ENCODE results near the gene UTP14A.
"Not testable (repeated sequence)": the region's sequence is repeated elsewhere in the genome, so short reads cannot be mapped to it uniquely, and the experiment has no call there.

Gene UTP14A, protein sequence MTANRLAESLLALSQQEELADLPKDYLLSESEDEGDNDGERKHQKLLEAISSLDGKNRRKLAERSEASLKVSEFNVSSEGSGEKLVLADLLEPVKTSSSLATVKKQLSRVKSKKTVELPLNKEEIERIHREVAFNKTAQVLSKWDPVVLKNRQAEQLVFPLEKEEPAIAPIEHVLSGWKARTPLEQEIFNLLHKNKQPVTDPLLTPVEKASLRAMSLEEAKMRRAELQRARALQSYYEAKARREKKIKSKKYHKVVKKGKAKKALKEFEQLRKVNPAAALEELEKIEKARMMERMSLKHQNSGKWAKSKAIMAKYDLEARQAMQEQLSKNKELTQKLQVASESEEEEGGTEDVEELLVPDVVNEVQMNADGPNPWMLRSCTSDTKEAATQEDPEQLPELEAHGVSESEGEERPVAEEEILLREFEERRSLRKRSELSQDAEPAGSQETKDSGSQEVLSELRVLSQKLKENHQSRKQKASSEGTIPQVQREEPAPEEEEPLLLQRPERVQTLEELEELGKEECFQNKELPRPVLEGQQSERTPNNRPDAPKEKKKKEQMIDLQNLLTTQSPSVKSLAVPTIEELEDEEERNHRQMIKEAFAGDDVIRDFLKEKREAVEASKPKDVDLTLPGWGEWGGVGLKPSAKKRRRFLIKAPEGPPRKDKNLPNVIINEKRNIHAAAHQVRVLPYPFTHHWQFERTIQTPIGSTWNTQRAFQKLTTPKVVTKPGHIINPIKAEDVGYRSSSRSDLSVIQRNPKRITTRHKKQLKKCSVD

DNA sequence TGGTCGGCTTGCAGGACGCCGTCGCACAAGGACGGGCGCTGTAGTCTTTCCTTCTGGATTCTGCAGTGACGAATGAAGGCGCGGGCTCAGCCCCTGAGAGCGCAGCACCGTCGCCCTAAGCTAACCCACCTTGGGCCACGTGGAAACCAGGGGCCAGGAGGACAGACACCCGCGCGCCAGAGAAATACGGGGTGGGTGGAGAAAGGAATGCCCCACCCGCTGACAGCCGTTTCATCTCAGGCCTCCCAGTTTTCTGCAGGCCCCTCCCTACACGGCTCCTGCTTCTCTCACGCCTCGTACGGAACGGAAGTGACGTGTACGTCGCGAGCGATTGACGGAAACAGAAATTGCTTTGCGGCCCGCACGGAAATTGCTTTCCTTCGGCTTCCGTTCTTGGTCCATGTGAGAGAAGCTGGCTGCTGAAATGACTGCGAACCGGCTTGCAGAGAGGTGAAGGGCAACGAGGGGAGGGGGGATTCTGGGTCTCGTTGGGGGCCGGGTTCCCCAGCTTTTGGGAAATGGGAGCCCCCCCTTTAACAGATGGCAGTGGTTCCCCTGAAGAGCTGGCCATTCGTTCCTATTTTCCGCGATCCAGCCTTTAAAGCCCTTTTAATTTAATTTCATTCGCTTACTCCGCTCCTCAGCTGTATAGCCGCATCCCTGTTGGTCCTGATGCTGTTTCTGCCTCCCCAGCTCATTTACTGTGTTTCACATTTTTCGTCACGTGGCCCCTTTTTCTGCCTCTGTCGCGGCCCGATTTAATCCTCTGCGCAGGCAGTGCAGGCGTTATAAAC, at the start of gene UTP14A:
TSS of gene UTP14A (plus strand) at position 378 of the 794 bp plus-strand sequence. CDS start at position 425, 47 bp downstream.
- peak; percentile 86 to 95 (median 93) for DNase-seq

DNA sequence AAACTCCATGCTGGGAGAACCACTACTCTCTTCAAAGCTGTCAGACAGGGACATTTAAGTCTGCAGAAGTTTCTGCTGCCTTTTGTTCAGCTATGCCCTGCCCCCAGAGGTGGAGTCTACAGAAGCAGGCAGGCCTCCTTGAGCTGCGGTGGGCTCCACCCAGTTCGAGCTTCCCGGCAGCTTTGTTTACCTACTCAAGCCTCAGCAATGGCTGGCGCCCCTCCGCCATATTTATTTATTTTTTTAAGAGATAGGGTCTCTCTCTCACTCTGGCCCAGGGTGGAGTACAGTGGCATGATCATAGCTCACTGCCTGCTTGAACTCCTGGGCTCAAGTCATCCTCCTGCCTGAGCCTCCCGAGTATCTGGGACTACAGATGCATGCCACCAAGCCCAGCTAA, 46.8 kb upstream of the UTP14A start:
- not testable (repeated sequence) for DNase-seq

DNA sequence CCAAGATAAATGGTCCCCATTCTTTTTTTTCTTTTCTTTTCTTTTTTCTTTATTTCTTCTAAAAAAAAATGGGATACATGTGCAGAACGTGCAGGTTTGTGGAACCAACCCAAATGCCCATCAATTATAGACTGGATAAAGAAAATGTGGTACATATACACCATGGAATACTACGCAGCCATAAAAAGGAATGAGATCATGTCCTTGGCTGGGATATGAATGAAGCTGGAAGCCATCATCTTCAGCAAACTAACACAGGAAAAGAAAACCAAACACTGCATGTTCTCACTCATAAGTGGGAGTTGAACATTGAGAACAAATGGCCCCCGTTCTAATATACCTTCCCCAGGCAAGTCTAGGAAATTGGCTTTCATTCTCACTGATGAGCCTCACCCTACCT, 39.6 kb upstream of the UTP14A start:
- DNase-seq, result not testable (repeated sequence)

DNA sequence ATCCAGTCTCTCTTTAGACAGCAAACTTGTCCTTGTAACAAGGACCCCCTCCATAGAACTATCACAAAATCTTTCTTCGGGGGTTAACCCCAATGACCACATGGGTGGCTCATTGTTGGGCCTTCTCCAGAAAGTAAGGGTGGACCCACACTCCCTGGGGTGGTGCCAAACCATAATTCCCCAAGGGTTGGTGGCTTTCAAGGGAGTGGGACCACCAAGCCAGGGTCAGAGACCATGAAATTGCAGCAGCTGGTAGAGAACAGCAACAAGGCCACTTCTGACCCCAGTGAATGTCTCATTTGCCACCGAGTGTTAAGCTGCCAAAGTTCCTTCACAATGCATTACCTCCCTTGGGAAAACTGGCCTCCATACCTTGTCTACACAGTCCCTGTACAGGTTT, 33.4 kb upstream of the UTP14A start:
- no peak for DNase-seq

DNA sequence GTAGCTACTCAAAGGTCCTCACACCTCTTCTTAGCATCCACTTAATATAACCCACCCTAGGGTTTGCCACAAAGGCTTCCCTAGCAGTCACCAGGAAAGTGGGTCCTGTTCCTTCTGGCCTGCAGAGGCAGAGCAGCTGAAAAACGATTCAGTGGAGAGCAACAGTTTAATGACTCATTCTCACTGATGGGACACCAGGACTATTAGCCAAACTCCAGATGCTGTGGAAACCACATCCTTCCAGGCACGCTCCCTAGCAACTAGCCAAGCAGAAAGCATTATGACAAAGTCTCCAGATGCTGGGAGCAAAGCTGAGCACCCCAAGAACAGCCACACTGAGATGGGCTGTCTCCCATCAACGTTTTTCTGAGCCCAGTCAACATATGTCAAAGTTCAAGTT, 30.3 kb upstream of the UTP14A start:
- DNase-seq, result no peak

DNA sequence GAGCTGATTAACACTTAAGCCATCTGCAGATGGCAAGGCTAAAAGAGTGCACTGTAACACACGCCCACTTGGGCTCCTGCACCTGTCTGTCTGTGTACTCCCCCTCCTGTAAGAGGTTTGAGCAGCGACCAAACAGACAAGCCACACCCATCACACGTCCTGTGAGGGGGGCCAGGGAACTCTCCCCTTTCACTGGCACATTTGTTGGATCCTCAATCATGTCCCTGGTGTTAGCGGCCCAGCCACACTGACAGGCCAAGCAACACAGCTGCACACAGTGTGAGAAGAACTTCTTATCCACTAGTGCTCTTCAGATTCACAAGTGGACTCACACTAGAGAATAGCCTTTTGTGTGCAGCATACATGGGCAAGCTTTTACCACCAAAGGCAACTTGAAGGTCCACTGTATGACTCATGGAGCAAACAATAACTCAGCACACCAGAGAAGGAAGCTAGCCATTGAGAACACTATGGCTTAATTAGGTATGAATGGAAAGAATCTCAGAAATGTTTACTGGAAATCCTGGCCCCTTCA, 29.1 kb upstream of the UTP14A start:
- peak in 2 of 3 experiments; percentile 41 to 71 for DNase-seq

DNA sequence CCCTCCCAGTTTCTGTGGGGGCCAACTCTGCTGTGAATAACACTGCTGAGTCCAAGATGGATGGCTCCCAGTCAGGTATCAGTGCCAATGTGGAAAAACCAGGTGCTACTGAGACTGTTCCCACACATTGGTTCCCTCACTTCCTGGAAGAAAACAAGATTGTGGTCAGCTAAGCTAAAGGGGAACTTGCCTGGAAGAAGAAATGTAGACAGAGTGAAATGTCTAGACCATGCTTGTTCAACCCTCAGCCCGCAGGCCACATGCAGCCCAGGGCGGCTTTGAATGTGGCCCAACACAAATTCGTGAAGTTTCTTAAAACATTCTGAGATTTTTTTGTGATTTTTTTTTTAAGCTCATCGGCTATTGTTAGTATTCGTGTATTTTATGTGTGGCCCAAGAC, 28.6 kb upstream of the UTP14A start:
- DNase-seq, result no peak

DNA sequence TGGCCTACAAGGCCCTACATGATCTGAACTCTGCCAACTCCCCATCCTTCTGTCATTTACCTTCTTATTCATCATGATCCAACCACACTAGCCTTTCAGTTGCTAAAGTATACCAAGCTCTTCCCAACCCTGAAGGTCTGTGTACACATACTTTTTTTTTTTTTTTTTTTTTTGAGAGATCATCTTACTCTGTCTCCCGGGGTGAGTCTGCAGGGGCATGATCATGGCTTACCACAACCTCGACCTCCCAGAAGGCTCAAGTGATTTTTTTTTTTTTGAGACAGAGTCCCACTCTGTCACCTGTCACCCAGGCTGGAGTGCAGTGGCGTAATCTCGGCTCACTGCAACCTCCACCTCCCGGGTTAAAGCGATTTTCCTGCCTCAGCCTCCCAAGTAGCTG, 5.9 kb upstream of the UTP14A start:
- no peak for DNase-seq

DNA sequence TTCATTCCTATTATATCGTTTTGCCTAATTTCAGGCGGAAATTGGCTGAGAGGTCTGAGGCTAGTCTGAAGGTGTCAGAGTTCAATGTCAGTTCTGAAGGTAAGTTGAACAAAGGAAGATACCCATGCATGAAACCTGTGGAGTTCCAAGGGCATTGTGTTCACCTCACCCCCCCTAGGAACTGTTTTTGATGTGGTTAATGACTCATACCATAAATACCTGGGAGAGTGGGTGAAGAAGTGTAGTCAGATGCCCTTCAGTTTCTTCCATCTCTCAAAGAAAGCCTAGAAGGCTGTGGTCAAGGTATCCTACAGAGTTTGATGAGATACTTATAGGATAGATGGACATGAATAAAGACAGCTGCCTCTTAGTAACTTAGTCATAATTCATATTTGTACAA, 2.7 kb downstream of the UTP14A start:
- DNase-seq, result no peak

DNA sequence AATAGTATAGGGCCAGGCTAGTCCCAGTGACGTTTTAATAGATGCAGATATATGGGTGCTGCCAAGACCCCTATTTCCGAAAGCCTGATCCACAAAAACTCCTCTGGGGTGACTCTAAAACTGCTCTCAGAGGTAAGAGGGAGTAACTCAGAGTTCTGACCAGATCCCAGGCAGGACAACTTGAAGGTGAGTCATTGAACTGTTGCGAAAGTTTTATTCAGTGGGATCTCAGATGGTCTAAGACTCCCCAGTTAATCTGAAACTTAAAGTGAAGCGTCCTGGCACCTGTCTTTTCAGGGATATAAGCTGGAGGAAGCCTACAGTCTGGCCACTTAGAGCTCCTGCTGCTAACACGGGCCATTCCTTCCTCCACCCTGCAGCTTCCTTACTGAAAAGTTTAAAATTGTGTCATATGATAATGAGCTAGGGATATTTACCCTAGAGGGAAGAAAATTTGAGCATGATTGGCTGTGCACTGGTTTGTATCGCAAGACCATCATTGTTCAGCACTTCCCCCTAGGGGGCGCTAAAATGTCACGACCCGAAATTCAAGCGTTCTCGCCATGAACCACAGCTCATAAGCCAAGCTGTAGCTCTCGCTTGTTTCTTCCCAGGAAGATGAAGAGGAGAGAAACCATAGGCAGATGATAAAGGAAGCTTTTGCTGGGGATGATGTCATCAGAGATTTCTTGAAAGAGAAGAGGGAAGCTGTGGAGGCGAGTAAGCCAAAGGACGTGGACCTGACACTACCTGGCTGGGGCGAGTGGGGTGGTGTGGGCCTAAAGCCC, 19.5 kb downstream of the UTP14A start:
- DNase-seq, result peak; percentile 44 to 78 (median 77)

DNA sequence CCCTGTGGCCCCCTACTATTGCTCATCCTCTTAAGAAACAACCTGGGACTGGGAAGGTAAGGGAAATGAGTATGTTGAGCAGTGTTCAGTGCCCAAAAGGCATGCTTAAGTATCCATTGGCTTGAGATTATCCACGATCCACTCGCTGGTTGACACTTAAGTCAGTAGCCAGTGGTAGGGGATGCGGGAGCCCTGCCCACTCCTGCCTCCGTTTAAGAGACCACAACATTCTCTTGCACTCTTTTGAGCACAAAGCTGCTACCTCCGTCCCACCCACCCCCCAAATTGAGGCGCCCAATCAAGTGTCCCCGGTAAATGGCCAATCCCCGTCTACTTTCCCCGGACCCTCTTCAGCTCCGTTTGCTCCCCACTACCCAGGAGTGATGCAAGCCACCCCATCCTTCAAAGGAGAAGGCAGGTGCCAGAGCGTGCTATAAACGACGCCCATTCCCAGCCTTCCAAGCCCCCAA, 25.0 kb downstream of the UTP14A start:
- no peak for DNase-seq

DNA sequence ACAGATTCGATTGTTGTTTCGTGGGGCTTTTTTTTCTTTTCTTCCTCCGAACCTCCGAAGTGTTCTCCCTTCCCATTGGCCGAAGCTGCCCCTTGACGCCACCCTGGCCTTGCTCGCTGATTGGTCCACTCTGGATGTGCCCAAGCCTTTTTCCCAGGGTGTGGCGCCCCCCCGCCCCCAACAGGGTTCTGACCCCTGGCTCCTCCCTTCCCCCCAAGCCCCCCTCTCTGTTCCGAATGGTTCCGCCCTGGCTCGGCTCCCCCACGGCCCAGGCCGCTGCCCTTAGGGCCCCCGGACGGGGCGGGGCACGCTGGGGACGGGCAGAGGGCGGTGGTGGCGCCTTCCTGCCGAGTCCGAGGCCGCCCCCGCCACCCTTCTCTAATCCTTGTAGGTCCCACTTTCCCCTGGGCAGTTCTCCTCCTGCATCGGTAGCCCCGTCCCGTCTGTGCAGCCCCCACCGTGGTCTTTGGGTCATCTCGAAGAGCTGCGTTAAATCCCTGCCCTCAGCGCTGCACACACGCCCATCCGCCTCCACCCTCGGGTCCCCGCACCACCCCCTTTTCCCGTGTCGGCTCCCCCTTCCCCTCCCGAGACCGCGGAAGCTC, 25.5 kb downstream of the UTP14A start:
- DNase-seq, result peak; percentile 50 to 90 (median 79)

DNA sequence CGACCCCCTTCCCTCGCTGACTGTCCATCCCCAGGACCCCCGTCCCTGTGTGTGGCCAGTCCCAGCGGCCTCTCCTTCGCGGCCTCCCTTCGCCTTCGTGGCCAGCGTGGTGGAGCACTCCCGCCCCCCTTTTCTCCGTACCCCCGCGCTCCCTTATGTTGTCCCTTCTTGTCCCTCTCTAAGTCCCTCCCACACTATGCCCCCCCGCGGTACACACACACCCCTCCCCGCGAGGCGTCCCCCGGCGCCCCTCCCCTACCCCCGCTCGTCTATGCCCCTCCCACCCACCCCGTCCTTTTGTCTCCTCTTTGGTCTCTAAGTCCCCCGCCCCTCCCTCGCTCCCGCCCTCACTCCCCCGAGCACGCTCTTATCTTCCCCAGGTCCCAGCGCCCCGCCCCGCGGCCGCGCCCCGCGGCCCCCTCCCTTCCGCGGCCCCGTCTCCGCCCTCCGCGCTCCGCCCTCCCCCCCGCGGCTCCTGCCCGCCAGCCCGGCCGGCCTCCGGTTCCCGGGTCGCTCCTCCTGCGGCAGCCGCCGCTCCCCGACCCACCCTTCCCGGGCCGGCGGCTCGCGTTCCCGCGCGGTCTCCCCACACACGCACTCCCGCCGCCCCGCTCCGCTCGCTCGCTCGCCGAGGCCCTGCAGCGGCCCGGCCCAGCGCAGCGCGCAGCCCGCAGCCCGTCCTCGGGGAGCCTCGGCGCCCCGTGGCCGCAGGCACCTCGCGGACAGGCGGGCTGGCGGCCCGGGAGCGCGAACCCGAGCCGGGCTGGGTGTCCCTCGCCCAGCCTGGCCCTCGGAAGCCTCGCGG, 26.3 kb downstream of the UTP14A start:
- peak; percentile 81 to 88 (median 84) for DNase-seq

DNA sequence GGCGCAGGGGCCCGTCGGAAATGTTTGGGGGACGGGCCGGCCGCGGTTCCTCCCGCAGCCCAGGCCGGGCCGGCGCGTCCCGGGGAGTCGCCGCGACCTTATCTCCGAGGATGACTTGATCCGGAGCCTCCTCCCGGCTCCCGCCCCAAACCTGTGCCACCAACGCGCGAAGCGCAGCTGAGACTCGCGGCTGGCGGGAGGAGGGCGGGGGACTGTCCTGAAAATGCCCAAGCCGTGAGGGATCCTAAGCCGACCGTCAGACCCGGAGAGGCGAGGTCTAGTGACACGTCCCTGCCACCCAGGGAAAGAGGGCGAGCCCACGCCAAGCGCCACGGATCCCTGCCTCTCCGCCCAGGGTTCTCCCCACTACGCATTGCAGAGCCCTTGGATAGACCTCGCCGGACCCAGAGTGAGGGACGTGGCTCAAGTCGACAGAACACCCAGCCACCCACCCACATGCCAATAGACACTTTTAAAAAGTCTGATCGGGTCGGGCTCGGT, 26.9 kb downstream of the UTP14A start:
- DNase-seq, result peak in 2 of 3 experiments; percentile 20 to 47

DNA sequence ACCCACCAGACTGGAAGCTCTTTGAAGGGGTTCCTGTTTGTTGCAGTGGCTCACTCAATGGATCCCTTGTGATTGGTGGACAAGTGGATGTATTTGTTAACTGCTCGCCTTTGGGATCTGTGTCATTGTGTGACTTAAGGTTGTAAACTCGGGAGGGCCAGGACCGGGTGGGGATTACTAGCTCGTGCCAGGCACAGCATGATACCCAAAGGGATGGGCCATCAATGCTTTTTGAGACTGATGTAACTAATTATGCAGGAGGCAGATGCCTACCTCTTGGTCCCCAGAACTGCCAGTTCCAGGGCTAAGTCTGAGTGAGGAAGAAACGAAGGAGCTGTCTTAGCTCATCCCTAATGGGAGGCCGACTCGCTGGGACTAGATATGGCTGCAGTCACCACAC, 27.7 kb downstream of the UTP14A start:
- DNase-seq, result no peak

DNA sequence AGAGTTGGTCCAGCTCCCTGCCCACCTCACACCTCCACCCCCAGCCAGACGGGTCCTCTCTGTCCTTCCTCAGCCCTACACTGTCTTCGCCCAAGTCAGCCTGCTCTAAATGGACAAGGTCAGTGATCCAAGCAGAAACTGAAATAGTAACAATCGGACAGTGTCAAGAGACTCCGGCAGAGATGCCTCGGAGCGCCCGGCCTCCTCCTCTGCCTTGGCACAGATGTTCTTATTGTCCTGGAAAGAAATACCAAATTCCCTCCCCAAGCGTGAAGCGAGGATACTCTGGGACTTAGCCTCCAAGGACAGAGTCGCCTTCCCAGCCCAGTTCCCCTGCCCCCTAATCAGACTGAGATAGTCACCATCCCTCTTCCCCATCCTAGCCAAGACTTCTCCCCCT, 28.5 kb downstream of the UTP14A start:
- DNase-seq, result no peak

DNA sequence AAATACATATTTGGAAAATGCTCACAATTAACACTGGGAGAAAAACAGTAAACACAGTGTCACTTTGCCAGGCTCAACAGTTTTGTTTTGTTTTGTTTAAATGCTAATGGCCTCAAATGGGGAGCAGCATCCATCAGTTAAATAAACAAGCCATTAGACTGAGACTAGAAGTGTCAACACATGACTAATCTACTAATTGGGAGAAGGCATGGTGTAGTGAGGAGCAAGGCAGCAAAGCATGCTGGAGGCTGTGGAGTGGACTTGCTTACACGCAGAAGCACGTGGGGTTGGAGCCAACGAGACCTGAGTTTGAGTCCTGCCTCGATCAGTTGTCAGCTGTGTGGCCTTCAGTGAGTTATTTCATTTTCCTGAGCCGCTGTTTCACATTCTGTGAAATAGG, 29.0 kb downstream of the UTP14A start:
- peak in 1 of 3 experiments; percentile 30 for DNase-seq

DNA sequence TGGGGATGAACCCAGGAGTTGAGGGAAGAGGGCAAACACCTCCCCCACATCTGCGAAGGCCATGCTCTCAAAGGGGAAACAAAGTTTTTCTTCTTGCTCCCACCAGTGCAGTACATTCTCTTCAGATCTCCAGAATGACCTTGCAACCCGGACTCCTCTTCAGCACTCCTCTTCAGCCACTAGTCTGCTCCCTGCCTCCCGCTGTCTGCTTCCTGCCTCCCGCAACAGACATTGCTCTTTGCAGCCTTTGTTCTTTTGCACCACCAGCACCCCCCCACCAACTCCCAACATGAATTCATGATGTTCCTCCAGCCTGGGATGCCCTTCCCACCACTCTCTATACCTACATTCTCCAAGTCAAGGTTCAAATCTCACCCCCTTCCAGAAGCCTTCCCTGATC, 32.1 kb downstream of the UTP14A start:
- DNase-seq, result no peak

DNA sequence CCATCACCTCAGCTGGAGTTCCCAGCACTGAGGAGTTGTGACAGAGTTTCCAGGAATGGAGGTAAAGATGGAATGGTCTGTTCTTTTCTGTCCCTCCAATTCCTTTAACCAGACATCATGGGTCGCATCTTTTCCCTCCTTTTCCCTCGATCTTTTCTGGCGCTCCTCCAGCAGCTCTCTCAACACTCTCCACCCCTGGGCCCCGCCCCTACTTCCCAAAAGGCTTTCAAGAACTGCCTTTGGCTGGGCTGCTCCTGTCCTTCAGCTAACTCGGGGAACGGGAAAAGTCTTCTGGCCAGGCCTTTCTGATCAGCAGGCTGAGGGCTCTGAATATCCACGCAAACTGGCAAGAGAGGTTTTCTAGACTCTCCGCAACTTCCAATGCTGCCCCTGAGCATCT, 34.0 kb downstream of the UTP14A start:
- DNase-seq, result peak in 1 of 3 experiments; percentile 37

DNA sequence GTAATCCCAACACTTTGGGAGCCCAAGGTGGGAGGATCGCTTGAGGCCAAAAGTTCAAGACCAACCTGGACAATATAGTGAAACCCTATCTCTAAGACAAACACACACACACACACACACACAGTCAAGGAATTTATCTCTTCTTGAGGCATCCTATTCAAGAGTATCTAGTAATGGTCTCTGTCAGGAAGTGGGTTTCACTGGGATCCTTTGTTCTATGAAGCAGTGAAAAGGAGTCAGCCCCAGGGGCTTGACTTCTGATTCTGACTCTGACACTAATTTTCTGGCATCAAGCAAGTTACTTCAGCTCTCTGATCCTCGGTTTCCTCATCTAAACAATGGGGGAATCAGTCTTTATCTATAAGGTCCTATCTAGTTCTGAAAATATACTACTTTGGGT, 34.8 kb downstream of the UTP14A start:
- no peak for DNase-seq

All from NCI-H1417 (cell line).